Neural progenitor cell (in vitro differentiated cells): Measurements from ENCODE around the gene CCL4L2.
"Not testable (repeated sequence)": the region's sequence is repeated elsewhere in the genome, so short reads cannot be mapped to it uniquely, and the experiment has no call there.

Experiments
- CTCF ChIP-seq: fragments of 200-600 bp; sonication (generic); IDR thresholded peaks from 2 replicates; pipeline ENCODE4 v1.5.1; 2017; ENCODE audit warnings: antibody characterized with exemption, mild to moderate bottlenecking
- EZH2phosphoT487 ChIP-seq: fragments of 200-600 bp; sonication (generic); IDR thresholded peaks from 2 replicates; pipeline ENCODE4 v1.6.1; 2017; ENCODE audit warnings: antibody characterized with exemption

DNA sequence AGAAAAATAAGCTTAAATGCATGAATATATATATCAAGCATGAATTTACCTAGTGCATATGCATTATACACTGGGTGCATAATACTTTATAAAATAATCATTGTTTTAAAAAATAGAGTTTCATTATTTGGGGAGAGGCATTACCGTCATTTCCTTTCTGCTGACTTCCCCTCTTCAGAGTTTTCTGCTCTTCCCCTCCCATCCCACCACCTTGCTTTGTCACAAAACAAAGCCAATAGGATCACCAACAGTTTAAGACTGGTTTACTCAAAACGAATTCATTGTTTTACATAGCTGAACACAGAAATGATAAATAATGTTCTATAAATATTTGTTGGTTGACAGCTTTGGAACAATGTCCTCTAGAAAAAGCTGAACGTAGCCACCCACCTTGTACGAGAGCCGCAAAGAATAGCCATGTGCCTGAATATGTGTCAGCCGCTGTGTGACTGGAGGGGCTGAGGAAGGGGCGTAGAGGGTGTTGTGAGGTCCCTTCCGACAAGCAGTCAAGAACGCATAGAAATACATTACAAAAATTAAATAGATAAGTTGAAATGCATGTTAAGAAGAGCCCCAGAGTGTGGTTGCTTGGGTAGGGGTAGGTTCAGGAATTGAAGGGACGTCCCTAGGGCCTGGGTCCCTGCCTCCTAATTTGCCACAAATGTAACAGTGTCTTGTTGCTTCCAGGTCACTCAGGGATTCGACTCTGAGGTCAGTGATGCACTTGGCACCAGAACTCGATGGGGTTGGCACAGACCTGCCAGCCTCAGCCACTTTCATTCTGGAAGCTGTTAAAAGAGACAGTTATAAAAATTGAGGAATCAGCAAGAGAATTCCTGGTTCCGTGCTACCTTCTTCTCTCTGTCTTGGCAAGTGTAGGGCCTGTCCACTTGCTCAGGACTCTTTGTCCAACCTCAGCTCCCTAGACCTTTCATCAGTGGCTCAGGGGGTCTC lies 23.8 kb upstream of the CCL4L2 start:
- TF ChIP-seq CTCF, EZH2phosphoT487: not testable (repeated sequence)
